Gastroesophageal sphincter (tissue), 3 donors: ENCODE data around the gene S100A16.

Experiments
- CTCF ChIP-seq, 4 experiments: fragments of 200-600 bp in 2 of 4; fragments of 450-650 bp in 2 of 4; sonication (generic) in 1 of 4; IDR thresholded peaks; one replicate each; pipeline ENCODE4 v1.5.1; 2017 to 2019; ENCODE audit warnings: antibody characterized with exemption in 4 of 4, mild to moderate bottlenecking in 2 of 4, moderate library complexity in 2 of 4
- EP300 ChIP-seq: sonication (generic); formaldehyde crosslinking; IDR thresholded peaks from one replicate; pipeline ENCODE4 v1.6.1; 2017; ENCODE audit warnings: antibody characterized with exemption, mild to moderate bottlenecking
- POLR2A ChIP-seq, 2 donors: fragments of 450-650 bp; IDR thresholded peaks; one replicate each; pipeline ENCODE4 v1.6.1; 2017; ENCODE audit warnings: antibody characterized with exemption in 2 of 2, mild to moderate bottlenecking in 2 of 2, moderate library complexity in 1 of 2
- POLR2AphosphoS5 ChIP-seq: sonication (generic); formaldehyde crosslinking; IDR thresholded peaks from one replicate; pipeline ENCODE4 v1.6.1; 2017; ENCODE audit warnings: antibody characterized with exemption

GRCh38 chr1:153602749-153603148 is 10.2 kb downstream of the S100A16 start:
- no peak for TF ChIP-seq EP300
- TF ChIP-seq CTCF (IDR thresholded peaks at IDR 0.05), result no peak
- TF ChIP-seq POLR2A (IDR thresholded peaks at IDR 0.05), result no peak
- no peak for TF ChIP-seq POLR2AphosphoS5
